Body of pancreas (tissue), 4 donors: Measurements from ENCODE around the gene DNAAF1. TPM values are rescaled to one million over a fixed set of nuclear protein-coding genes. Genes with fewer than 3 reads are reported as not detected.
"Not testable (repeated sequence)": the region's sequence is repeated elsewhere in the genome, so short reads cannot be mapped to it uniquely, and the experiment has no call there.

Experiments used
- ATAC-seq: fragments of 150-250 bp; one replicate; pipeline ENCODE4 v1.9.1; 2016
- DNase-seq, 4 donors: peaks; one replicate each; pipeline ENCODE4 v3.0.0-alpha.2; 2019
- H3K27ac ChIP-seq, 4 donors: fragments of 200-600 bp; sonication (generic); 1 replicate in 3 of 4; 2 replicates in 1 of 4; pipeline versions ENCODE4 v1.5.1 to v1.6.1; 2016 to 2019; ENCODE audit warnings: mild to moderate bottlenecking in 1 of 4, mixed read lengths in 1 of 4, moderate library complexity in 1 of 4
- H3K27me3 ChIP-seq, 2 donors: fragments of 200-600 bp; sonication (generic); one replicate each; pipeline ENCODE4 v1.6.0; 2016; ENCODE audit warnings: mild to moderate bottlenecking in 1 of 2
- H3K36me3 ChIP-seq, 2 donors: fragments of 200-600 bp; sonication (generic); replicated peaks in 1 of 2; 2 replicates each; pipeline ENCODE4 v1.5.1; 2016; ENCODE audit warnings: low read depth in 2 of 2; ENCODE audit not compliant: insufficient read depth in 1 of 2
- H3K4me1 ChIP-seq: fragments of 200-600 bp; sonication (generic); one replicate; pipeline ENCODE4 v1.6.0; 2016
- H3K4me3 ChIP-seq, 2 donors: fragments of 200-600 bp; sonication (generic); 1 replicate in 1 of 2; 2 replicates in 1 of 2; pipeline ENCODE4 v1.5.1; 2016 to 2019
- H3K9me3 ChIP-seq, 3 donors: fragments of 200-600 bp; sonication (generic); 1 replicate in 2 of 3; 2 replicates in 1 of 3; pipeline ENCODE4 v1.5.1; 2016
- POLR2A ChIP-seq, 3 donors: fragments of 450-650 bp; IDR thresholded peaks; one replicate each; pipeline ENCODE4 v1.6.1; 2016; ENCODE audit warnings: antibody characterized with exemption in 3 of 3, mild to moderate bottlenecking in 2 of 3
- WGBS, 2 donors: methylation state at CpG; one replicate each; pipeline ENCODE4 v1.1.5; 2017; 5-methylcytosine and 5-hydroxymethylcytosine counted together
- intact Hi-C: fragments of 100-400 bp; cut with DNase I; formaldehyde crosslinking; loops from one replicate; pipeline ENCODE4 v1.15.1; 2023
- total RNA-seq, 2 donors: library from RNA; depleted of rRNA; stranded (reverse); fragments of >200 nt; gene quantifications; one replicate each; pipeline ENCODE4 v1.1.0, GENCODE V29; 2016
- TF ChIP-seq, protein P1 (sequence below), 7 experiments: fragments of 450-650 bp in 4 of 7; fragments of 200-600 bp in 3 of 7; sonication (generic) in 3 of 7; IDR thresholded peaks; one replicate each; pipeline ENCODE4 v1.5.1; 2016 to 2019; ENCODE audit warnings: antibody characterized with exemption in 7 of 7

Gene DNAAF1
- total RNA-seq, 2 donors from 2014 or later = 0.99 to 1.3 TPM

DNA sequence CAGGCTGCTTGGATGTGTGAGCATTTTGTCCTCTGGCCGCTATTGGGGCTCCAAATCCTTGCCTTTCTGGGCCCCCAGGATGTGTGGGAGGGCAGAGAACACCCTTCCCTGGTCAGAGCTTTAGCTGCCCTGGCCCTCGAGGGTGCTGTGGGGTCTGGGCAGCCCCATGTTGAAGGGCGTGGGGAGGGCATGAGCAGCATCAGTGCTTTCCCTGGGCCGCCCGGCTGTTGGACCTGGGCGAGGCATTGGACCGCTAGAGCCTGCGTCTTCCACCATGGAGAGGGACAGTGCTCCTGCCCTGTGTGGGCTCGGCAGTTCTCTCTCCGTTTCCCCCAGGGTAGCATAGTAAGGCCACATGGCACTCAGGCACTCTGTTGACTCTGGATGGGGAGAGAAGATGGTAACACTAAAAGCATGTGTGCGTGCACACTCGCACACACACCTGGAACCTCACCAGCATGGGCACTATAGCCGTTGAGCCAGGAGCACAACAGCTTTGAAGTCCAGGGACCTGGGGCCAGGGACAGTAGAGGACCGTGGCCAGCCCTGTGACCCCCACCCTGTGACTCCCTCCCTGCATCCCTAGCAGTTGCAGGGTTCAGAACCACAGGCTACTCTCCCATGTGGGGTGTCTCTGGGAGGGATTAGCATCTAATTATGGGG is 52.5 kb downstream of the DNAAF1 start:
- ATAC-seq = no peak
- Histone ChIP-seq H3K9me3 (no peaks in the 10 kb centered on the region), H3K36me3 (no peaks in the 10 kb centered on the region), H3K27ac (no peak overlapping the region), H3K4me1 (no peaks in the 10 kb centered on the region), H3K4me3 (no peak overlapping the region), H3K27me3 (no peaks in the 10 kb centered on the region)
- 88 to 93% methylated on average over 5 to 13 of the region's 14 CpGs for WGBS, 2 donors
- intact Hi-C loops = loop anchor here (10.0 kb wide), 1 partner anchor 233 kb away; the partner anchor contains the start of gene NECAB2
- no peak for DNase-seq
- no peak for TF ChIP-seq POLR2A (IDR thresholded peaks at IDR 0.05)

- H3K9me3 ChIP-seq = no peaks in the 10 kb centered on the region
- H3K4me3 ChIP-seq = no peak overlapping the region
- intact Hi-C loops = loop anchor here (10.0 kb wide), 1 partner anchor 234 kb away; the partner anchor contains the start of gene NECAB2
- ATAC-seq (no peak), DNase-seq (no peak)
- 69 to 75% methylated on average over 10 of the region's 10 CpGs for whole genome bisulfite sequencing, 2 donors
- no peaks in the 10 kb centered on the region for H3K4me1 ChIP-seq
- TF ChIP-seq, protein P1, sequence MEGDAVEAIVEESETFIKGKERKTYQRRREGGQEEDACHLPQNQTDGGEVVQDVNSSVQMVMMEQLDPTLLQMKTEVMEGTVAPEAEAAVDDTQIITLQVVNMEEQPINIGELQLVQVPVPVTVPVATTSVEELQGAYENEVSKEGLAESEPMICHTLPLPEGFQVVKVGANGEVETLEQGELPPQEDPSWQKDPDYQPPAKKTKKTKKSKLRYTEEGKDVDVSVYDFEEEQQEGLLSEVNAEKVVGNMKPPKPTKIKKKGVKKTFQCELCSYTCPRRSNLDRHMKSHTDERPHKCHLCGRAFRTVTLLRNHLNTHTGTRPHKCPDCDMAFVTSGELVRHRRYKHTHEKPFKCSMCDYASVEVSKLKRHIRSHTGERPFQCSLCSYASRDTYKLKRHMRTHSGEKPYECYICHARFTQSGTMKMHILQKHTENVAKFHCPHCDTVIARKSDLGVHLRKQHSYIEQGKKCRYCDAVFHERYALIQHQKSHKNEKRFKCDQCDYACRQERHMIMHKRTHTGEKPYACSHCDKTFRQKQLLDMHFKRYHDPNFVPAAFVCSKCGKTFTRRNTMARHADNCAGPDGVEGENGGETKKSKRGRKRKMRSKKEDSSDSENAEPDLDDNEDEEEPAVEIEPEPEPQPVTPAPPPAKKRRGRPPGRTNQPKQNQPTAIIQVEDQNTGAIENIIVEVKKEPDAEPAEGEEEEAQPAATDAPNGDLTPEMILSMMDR (IDR thresholded peaks at IDR 0.05) = no peak
- no peak for TF ChIP-seq POLR2A (IDR thresholded peaks at IDR 0.05)
- H3K36me3 ChIP-seq = no peaks in the 10 kb centered on the region
- no peaks in the 10 kb centered on the region for H3K27me3 ChIP-seq
- H3K27ac ChIP-seq = no peak overlapping the region
These were observed 53.3 kb downstream of the DNAAF1 start for GRCh38 chr16:84198401-84198800.

DNA sequence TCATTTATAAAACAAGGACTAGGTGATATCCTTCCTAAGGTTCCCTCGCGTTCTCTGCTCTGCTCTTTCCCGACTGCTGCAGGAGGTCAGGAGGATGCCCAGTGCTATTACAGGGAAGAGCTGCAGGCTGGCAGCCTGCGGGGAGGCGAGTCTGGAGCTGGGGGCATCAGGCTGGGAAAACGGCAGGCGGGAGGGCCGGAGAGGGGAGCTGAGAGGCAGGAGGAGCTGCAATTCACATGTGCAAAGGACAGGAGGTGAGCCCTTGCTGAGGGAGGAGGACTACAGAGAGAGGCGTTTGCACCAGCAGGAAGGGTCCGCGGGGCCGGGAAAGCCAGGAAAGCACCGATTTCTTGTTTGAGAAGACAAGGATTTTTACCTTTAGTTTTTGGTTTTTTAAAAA is 54.0 kb downstream of the DNAAF1 start:
- Histone ChIP-seq H3K27ac (no peak overlapping the region), H3K36me3 (no peaks in the 10 kb centered on the region), H3K27me3 (no peaks in the 10 kb centered on the region), H3K4me3 (no peak overlapping the region), H3K9me3 (no peaks in the 10 kb centered on the region), H3K4me1 (no peaks in the 10 kb centered on the region)
- 40 to 49% methylated on average over 13 of the region's 13 CpGs for WGBS, 2 donors
- no peak for ATAC-seq
- DNase-seq = no peak
- TF ChIP-seq, protein P1 (IDR thresholded peaks at IDR 0.05) = no peak
- no peak for TF ChIP-seq POLR2A (IDR thresholded peaks at IDR 0.05)
- intact Hi-C loops = loop anchor here (10.0 kb wide), 1 partner anchor 234 kb away; the partner anchor contains the start of gene NECAB2

DNA sequence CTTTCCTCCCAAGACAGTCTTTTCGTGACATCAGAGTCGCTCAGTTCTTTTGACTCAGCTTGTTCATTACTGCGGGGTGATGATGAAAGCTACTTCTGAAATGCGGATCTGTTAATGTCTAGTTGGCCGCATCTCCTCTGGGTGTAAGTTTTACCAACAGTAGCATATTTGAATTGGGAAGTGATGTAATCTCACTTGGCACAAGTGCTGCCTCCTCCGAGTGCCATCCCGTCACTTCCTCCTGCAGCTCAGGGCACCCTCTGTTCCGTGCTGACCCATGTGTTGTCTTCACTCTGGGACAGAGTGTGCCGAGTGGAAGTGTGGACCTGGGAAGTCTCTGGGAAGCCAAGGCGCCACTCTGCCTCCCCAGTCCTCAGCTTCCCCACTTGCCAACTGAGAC is 54.8 kb downstream of the DNAAF1 start:
- DNase-seq = peak in 2 of 4 donors; percentile 28 to 61
- H3K27me3 ChIP-seq = no peaks in the 10 kb centered on the region
- H3K27ac ChIP-seq = no peak overlapping the region
- H3K4me3 ChIP-seq = no peak overlapping the region
- H3K4me1 ChIP-seq = no peaks in the 10 kb centered on the region
- no peaks in the 10 kb centered on the region for H3K9me3 ChIP-seq
- intact Hi-C loops = loop anchor here (10.0 kb wide), 1 partner anchor 235 kb away; the partner anchor contains the start of gene NECAB2
- peak; percentile 24 for ATAC-seq
- TF ChIP-seq, protein P1 (IDR thresholded peaks at IDR 0.05) = no peak
- peak in 1 of 3 donors; percentile 21 for TF ChIP-seq POLR2A (IDR thresholded peaks at IDR 0.05)
- 51 to 67% methylated on average over 9 to 10 of the region's 10 CpGs for WGBS, 2 donors
- H3K36me3 ChIP-seq = no peaks in the 10 kb centered on the region

- DNase-seq, H3K27me3 ChIP-seq, ATAC-seq, H3K27ac ChIP-seq, H3K4me3 ChIP-seq, H3K36me3 ChIP-seq, H3K4me1 ChIP-seq, intact Hi-C loops, H3K9me3 ChIP-seq: not testable (repeated sequence)
- WGBS, 2 donors = 87 to 91% methylated on average over 3 to 20 of the region's 26 CpGs
These were observed 59.4 kb downstream of the DNAAF1 start for GRCh38 chr16:84204551-84204950.

DNA sequence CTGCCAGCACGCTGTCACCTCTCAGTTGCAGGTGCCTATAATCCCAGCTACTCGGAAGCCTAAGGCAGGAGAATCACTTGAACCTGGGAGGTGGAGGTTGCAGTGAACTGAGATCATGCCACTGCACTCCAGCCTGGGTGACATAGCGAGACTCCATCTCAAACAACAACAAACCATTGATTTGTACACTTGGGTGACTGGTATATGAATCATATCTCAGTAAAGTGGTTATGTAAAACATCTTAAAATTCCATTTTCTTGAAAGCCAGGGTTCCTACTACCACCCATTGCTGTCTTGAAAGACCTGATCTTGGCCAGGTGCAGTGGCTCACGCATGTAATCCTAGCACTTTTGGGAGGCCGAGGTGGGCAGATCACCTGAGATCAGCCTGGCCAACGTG is 60.0 kb downstream of the DNAAF1 start:
- intact Hi-C loops, DNase-seq, ATAC-seq, H3K4me3 ChIP-seq, H3K9me3 ChIP-seq, H3K36me3 ChIP-seq, H3K27ac ChIP-seq, H3K27me3 ChIP-seq, H3K4me1 ChIP-seq: not testable (repeated sequence)
- 62 to 74% methylated on average over 3 to 6 of the region's 6 CpGs for WGBS, 2 donors
